GM12892 (cell line): ENCODE results near the gene CYP4F22. TPM values are rescaled to one million over a fixed set of nuclear protein-coding genes. Genes with fewer than 3 reads are reported as not detected.
"Not testable (repeated sequence)": the region's sequence is repeated elsewhere in the genome, so short reads cannot be mapped to it uniquely, and the experiment has no call there.

Experiments used
- DNase-seq: peaks from one replicate; pipeline ENCODE4 v3.0.0; 2011; ENCODE audit not compliant: insufficient read length
- FAIRE-seq: peaks from 2 replicates; lab custom pipeline; 2011; peaks lifted over from hg19 to GRCh38; lab: Jason Lieb, UNC
- POLR2A ChIP-seq: IDR thresholded peaks from 2 replicates; pipeline ENCODE4 v1.6.1; 2011; ENCODE audit warnings: low read depth, low read length, control low read depth
- POLR2AphosphoS5 ChIP-seq: IDR thresholded peaks from 2 replicates; pipeline ENCODE4 v1.6.1; 2011; ENCODE audit warnings: low read depth, low read length, control low read depth
- TAF1 ChIP-seq: IDR thresholded peaks from 2 replicates; pipeline ENCODE4 v1.6.1; 2011; ENCODE audit warnings: low read depth, mild to moderate bottlenecking, control low read depth, low read length, borderline replicate concordance
- polyA plus RNA-seq: library from polyadenylated mRNA; unstranded; fragments of >200 nt; gene quantifications from one replicate; pipeline ENCODE4 v1.2.1, GENCODE V29; 2012; ENCODE audit warnings: missing spikeins, inconsistent platforms; ENCODE audit not compliant: missing spikeins

CYP4F22 gene
- not detected for polyA plus RNA-seq

DNA sequence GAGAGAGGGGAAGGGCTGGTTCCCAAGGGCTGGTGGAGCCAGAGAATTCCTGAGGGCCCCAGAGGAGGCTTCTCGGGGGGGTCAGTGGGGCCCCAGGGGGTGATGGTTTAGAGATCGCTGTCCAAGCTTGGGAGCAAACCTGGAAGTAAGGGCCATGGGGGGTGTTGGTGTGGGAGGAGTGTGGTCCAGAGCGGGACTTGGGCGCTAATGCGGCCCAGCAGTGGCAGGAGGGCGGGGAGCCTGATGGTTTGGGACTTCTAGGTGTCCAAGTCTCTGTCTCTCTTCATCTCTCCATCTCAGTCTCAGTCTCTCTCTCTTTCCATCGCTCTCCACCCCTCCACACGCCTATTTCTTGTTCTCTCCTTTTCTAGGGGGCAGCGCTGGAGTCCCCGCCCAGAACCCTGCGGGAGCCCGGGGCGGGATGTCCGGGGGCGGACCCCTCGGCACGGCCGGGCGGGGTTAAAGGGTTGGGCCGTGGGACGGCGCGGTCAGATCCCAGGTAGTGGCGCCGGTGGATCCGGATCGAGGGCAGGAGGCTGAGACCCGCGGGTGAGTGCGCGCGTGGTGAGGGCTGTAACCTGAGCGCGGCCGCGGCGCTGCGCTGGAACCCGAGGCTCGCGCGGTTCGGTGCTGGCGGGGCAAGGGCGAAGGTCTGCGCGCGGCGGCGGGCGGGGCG, at the start of gene CYP4F22:
Gene CYP4F22 (plus strand): TSS at position 491 of the 676 bp plus-strand sequence. CDS start 16,812 bp downstream, outside the sequence.
- DNase-seq (no peak), FAIRE-seq (no peak)
- no peak for TF ChIP-seq POLR2A
- TF ChIP-seq POLR2AphosphoS5: no peak
- TF ChIP-seq TAF1: no peak

DNA sequence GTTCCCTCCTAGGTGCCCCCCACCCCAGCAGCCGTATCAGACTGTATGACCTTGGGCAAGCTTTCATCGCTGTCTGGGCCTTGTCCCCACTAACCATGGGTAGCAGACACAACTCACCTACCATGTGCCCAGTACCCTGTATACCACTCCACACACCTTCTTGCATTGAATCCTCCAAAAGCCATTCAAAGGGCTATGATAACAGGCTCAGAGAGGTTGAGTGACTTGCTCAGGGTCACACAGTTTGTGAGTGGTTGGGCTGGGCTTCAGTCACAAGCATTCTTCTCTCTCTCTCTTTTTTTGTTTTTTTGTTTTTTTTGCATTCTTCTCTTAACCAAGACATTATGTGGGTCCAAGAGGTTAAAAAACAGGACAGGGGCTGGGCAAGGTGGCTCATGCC, 46.6 kb upstream of the CYP4F22 start:
- TF ChIP-seq POLR2AphosphoS5 (no peak), POLR2A (no peak), TAF1 (no peak)
- DNase-seq: no peak
- no peak for FAIRE-seq

DNA sequence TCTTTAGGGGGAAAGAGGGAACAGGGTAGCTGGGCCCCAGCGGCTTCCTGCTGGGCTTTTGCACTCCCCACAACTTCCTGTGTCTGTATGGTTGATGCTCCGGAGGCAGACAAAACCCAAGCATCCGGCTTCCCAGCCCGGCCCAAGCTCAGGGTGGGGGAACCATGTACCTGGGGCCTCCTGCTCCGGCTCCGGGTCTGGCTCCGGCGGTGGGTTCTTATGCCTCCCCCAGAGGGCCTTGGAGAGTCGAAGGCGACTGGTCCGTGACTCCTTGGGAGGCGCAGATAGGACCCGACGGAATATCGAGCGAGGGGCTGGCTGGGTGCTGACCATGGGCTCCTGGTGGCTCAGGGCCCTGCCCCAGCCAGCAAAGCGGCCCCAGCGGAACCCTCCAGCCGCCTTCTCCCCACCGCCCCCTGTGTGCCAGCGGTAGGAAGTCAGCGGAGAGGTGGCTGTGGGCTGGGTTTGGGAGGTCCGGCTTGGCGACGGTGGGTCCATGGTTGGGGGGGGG, 44.4 kb upstream of the CYP4F22 start:
- no peak for FAIRE-seq
- DNase-seq: peak; percentile 66
- TF ChIP-seq POLR2A: peak; percentile 72; the same call in 1 of the 2 replicates
- no peak for TF ChIP-seq TAF1

DNA sequence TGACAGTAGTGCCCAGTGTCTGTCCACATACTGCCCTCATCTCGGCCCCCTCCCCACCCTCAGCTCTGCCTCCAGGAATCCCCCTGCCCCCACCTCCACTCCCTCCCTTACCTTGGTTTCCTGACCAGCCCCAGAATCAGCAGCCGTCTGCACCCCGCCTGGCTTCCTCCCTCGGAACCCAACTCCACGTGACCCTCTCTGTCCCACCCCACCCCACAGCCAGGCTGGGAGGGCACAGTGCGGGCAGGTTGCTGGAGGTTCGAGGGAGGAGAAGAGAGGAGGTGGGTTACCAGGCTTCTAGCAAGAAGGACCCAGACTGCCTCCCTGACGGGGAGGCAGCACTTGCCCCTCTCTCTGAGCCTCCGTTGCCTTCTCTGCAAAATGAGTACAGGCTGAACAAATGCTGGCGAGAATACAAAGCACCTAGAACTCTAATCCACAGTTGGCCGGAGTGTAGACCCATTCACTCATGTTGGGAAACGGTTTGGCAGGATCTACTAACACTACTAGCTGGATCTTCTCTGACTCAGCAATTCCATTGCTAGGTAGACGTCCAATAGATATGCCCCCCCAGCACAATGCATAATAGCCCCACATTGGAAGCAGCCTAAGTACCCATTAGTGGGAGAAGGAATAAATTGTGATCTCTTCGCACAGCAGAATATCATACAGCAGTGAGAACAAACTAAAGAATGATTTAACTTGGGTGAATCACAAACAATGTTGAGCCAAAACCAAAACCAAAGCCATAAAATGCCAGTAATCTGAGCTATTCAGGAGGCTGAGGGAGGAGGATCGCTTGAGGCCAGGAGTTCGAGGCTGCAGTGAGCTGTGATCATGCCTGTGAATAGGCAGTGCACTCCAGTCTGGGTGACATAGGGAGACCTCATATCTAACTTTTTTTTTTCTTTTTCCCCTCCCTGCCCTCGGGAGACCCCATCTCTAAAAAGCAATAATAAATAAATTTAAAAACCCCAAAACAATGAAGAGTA, 43.6 kb upstream of the CYP4F22 start, which contains the start of gene RASAL3:
Gene RASAL3 (minus strand): TSS at position 151 of the 992 bp plus-strand sequence. CDS start 186 bp downstream, outside the sequence.
- TF ChIP-seq POLR2AphosphoS5 (no peak), TAF1 (0 out of 2 replicates have a peak, but pooled peaks have one; percentile 36)
- DNase-seq (peak; percentile 67), FAIRE-seq (peak; percentile 97)

DNA sequence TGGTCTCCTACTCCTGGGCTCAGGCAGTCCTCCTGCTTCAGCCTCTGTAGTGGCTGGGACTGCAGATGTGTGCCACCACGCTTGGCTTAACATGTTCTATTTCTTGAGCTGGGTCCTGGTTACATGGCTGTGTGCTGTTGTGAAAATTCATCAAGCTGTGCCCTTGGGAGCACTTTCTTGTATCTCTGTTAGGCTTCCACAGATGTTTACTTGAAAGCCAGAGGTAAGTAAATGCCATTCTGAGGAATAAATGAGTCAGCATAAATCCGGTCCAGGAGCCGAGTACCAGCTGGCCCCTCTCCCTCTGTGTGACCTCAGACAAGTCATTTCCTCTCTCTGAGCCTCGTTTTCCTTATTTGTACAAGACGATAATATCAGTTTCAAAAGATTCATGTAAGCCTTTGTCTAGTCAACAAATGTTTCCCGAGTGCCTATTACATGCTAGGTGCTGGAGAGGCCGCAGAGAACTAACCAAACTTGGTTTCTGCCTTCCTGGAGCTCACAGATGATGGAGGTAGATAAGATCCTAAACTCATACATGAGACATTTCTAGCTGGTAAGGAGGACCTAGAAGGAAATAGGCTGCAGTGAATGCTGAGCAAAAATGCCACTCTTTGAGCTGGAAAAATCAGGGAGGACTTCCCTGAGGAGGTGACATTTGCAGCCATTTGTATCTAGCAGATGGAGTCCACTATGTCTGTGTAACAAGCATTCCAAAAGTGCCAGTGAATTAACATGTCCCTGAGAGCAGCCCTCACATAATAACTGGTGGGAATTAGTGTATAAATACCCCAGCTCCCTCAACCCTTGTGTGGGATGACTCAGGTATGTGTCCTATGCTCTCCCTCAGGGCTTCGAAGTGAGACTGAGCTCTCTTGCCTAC, 41.2 kb upstream of the CYP4F22 start:
- TF ChIP-seq POLR2AphosphoS5: no peak
- TF ChIP-seq POLR2A: no peak
- TF ChIP-seq TAF1: no peak
- DNase-seq (peak; percentile 37), FAIRE-seq (peak; percentile 97)

DNA sequence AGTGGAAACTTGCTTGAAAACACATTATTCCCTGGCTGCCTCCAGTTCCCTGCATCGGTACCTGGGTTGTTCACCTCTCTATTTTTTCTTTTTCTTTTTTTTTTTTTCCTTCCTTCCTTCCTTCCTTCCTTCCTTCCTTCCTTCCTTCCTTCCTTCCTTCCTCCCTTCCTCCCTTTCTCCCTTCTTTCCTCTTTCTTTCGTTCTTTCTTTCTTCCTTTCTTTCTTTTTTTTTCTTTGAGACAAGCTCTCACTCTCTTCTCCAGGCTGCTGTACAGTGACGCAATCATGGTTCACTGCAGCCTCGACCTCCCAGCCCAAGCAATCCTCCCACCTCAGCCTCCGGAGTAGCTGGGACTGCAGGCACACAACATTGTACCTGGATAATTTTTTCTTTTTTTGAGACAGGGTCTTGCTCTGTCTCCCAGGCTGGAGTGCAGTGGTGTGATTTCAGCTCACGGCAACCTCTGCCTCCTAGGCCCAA, 40.6 kb upstream of the CYP4F22 start:
- DNase-seq: no peak
- no peak for TF ChIP-seq POLR2AphosphoS5
- TF ChIP-seq TAF1: no peak
- no peak for TF ChIP-seq POLR2A
- no peak for FAIRE-seq

DNA sequence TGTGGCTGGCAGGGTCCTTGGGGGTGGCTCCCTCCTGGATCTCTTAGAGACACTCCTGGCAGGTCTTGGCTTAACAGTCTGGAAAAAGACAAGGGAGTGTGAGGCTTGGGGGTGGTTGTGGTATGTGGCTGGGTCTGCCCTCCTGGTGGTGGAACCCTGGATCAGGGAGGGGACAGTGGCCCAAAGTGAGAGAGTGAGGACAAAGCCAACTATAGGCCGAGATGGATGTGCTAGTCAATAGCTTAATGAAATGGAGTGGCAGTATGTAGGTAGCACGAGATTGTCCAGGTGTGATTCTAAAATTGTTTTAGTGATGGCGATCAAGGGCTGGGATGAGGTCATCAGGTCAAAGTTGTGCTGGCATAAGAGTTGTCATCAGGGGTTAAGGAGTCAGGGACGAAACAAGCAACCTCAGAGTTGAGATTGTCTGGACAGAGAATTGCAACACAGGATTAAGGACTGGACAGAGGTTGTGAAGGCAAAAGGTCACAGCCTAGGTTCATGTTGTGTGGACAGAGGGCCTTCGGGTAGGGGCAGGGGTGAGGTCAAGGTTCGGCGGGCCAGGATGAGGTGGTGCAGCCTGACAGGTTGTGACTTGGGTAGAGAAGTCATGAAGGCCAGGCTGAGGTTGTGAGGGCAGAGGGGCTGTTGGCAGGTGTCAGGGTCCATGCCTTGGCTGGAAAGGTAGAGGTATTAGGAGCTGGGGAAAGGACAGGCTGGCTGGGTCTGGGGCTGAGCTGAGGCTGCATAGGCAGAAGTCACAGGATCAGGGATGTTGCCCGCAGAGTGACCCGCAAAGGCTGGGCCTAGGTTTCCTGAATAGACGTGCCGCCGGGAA, 39.4 kb upstream of the CYP4F22 start:
- FAIRE-seq (peak; percentile 42), DNase-seq (no peak)
- TF ChIP-seq POLR2AphosphoS5: no peak

DNA sequence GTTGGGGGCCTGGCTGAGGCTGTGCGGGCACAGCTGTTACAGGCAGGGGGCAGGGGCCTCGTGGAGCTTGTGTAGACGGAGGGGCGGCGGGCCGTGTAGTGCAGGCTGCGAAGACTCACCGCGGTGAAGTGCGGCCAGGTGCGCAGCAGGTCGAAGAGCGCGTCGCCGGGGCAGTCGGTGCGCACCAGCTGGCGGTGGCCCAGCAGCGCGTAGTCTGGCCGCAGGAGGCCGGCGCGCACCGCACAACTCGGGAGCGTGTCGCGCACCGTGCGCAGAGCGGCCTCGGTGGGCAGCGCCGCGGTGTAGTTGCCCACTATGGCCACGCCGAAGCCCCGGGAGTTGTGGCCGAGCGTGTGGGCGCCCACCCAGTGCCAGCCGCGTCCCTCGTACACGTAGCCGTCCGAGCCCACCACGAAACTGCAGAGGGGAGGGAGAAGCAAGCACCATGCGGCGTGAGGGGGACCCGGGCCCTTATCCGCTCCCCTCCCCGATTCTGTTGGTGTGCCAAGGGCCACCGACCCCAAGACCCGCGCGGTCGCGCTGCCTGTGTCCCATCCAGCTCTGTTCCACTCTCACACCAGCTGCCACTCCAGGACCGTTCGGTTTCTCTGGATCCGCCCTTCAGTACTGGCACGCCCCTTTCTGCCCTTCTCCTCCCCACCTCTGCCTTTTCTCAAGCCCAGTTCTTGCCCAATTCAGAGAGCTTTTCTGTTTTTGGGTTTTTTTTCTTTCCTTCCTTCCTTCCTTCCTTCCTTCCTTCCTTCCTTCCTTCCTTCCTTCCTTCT, 38.6 kb upstream of the CYP4F22 start:
- no peak for DNase-seq
- no peak for TF ChIP-seq POLR2AphosphoS5
- TF ChIP-seq POLR2A: no peak
- TF ChIP-seq TAF1: no peak
- no peak for FAIRE-seq

DNA sequence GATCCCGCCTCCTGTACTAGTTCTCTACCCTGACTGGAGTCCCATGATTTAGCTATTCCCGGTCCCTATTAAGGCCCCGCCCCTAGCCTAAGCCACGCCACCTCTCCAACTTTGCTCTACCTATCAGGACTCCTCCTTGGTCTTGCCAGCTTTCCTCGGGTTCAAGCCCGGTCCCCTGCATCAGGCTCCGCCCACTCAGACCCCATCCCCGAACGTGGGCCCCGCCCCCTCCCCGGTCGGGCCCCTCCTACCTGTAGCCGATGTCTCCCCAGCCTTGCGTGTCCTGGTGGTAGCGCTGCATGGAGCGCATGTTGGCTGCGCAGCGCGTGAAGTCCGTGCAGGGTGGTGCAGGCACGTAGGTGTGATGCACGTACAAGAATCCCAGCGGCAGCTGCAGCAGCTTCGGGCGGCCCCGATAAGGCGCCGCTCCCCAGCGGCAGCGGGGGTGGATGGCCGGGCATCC, 36.7 kb upstream of the CYP4F22 start:
- DNase-seq (no peak), FAIRE-seq (no peak)
- TF ChIP-seq POLR2A (no peak), POLR2AphosphoS5 (no peak), TAF1 (no peak)

DNA sequence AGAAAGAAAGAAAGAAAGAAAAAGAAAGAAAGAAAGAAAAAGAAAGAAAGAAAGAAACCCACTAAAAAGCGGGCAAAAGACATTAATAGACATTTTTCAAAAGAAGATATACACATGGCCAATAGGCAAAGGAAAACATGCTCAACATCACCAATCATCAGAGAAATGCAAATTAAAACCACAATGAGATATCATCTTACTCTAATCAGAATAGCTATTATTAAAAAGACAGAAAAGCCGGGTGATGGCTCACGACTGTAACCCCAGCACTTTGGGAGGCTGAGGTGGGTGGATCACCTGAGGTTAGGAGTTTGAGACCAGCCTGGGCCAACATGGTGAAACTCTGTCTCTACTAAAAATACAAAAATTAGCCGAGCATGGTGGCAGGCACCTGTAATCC, 34.5 kb upstream of the CYP4F22 start:
- FAIRE-seq, DNase-seq: not testable (repeated sequence)
